Duodenal mucosa (tissue), 2 donors: Measurements from ENCODE around the gene CSNK2A1.
"Not testable (repeated sequence)": the region's sequence is repeated elsewhere in the genome, so short reads cannot be mapped to it uniquely, and the experiment has no call there.

ENCODE experiments used
- H3K27ac ChIP-seq: one replicate; pipeline ENCODE4 v1.7.0; 2013; ENCODE audit warnings: low read depth, low read length
- H3K27me3 ChIP-seq, 2 donors: one replicate each; pipeline ENCODE4 v1.7.0; 2013; ENCODE audit warnings: low read length in 2 of 2, control low read depth in 1 of 2; ENCODE audit not compliant: insufficient read depth in 2 of 2, control insufficient read depth in 1 of 2
- H3K36me3 ChIP-seq, 2 donors: one replicate each; pipeline ENCODE4 v1.7.0; 2013; ENCODE audit warnings: low read length in 2 of 2, control low read depth in 1 of 2; ENCODE audit not compliant: insufficient read depth in 2 of 2, control insufficient read depth in 1 of 2
- H3K4me1 ChIP-seq, 2 donors: one replicate each; pipeline ENCODE4 v1.7.0; 2013; ENCODE audit warnings: low read length in 2 of 2, control low read depth in 1 of 2; ENCODE audit not compliant: insufficient read depth in 2 of 2, control insufficient read depth in 1 of 2
- H3K4me3 ChIP-seq, 2 donors: one replicate each; pipeline ENCODE4 v1.7.0; 2013; ENCODE audit warnings: low read length in 2 of 2, low read depth in 1 of 2
- H3K9ac ChIP-seq, 2 donors: one replicate each; pipeline ENCODE4 v1.7.0; 2013; ENCODE audit warnings: low read length in 2 of 2, low read depth in 1 of 2
- H3K9me3 ChIP-seq, 2 donors: one replicate each; pipeline ENCODE4 v1.7.0; 2013; ENCODE audit warnings: low read length in 2 of 2, control low read depth in 1 of 2; ENCODE audit not compliant: control insufficient read depth in 1 of 2

CSNK2A1 gene

DNA sequence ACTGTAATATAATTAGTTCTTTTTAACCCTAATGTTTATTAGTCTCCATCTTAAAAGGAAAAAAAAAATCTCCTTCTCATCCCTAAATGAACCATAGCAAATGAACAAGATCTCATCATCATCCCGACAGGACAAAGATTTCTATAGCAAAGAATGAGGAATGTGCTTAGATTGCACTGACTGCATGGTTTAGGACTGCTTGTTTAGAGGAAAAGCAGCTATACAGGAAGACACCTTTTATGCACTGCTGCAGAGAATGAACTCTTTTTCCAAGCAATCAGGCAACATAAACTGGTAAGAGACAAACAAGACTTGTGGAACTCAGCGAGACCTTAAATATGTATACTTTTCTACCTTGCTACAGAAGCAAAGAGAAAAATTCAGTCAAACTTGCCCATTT lies 26.8 kb downstream of the CSNK2A1 start:
- Histone ChIP-seq H3K4me1 (no peaks in the 10 kb centered on the region), H3K9ac (no peak overlapping the region), H3K27me3 (no peaks in the 10 kb centered on the region), H3K9me3 (no peaks in the 10 kb centered on the region), H3K36me3 (peaks cover 4 to 10% of the 10 kb centered on the region in 2 donors), H3K27ac (no peak overlapping the region), H3K4me3 (no peak overlapping the region)

DNA sequence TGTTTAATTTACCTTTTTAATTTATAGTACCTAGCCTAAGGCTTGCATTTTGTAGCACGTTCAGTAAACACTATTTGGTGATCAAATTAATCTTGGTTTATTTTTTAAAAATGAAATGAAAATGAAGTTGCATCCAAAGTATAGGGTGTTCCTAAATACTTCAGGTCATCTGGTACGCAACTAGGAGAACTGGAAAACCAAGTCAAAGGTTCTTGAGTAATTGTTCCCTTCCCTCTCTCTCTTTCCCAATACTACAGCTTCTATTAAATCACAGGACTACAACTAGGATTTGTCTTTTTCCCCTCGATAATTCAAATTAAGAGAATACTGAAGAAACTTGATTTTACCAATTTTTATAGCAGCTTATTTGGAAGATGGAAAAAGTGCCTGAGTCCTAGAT lies 27.9 kb downstream of the CSNK2A1 start:
- H3K9ac ChIP-seq, result no peak overlapping the region
- H3K27ac ChIP-seq, result no peak overlapping the region
- H3K9me3 ChIP-seq, result no peaks in the 10 kb centered on the region
- H3K36me3 ChIP-seq, result peaks cover 2 to 3% of the 10 kb centered on the region in 2 donors
- H3K4me1 ChIP-seq, result peaks cover 0 to under 1% of the 10 kb centered on the region in 2 donors
- H3K4me3 ChIP-seq, result no peak overlapping the region
- H3K27me3 ChIP-seq, result no peaks in the 10 kb centered on the region

DNA sequence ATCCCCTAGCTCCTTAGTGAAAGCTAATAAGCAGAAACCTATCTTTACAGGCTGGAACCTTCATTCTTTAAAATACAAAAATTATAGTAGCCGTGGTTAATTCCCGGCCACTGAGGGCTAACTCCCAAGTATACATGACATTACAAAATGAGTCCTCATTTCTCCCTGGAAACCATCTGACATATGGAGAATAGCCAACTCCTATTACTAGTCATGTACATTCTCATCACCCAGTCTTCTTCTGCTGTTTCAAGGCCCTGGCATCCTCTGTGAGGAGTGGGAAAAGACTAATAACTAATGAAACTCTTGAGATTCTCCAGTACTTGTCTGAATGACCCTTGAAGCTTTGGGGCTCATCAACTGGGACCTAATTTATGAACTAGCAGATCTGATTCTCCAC lies 30.2 kb downstream of the CSNK2A1 start:
- no peaks in the 10 kb centered on the region for H3K27me3 ChIP-seq
- no peak overlapping the region for H3K9ac ChIP-seq
- no peak overlapping the region for H3K4me3 ChIP-seq
- H3K9me3 ChIP-seq, result no peaks in the 10 kb centered on the region
- peaks cover 0 to 5% of the 10 kb centered on the region in 2 donors for H3K4me1 ChIP-seq
- H3K27ac ChIP-seq, result no peak overlapping the region
- peaks cover 0 to 5% of the 10 kb centered on the region in 2 donors for H3K36me3 ChIP-seq

DNA sequence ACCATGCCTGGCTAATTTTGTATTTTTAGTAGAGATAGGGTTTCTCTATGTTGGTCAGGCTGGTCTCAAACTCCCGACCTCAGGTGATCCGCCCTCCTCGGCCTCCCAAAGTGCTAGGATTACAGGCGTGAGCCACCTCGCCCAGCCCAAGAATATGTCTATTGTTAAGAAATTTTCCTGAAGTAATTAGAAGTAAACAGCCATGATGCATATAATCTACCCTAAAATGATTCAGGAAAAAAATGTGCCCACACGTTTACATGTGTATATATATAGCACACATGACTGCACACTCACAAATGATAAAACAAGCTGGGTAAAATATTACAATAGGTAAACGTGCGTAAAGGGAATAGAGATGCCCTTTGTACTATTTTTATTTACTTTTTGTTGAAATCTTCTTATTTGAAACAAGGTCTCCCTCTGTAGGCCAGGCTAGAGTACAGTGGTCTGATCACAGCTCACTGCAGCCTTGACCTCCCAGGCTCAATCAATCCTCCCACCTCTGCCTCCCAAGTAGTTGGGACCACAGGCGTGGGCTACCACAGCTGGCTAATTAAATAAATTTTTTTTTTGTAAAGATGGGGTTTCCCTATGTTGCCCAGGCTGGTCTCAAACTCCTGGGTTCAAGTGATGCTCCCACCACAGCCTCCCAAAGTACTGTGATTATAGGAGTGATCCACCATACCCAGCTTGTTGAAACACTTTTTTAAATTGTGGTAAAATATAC lies 33.1 kb downstream of the CSNK2A1 start:
- not testable (repeated sequence) for H3K9ac ChIP-seq, H3K4me3 ChIP-seq, H3K27me3 ChIP-seq, H3K27ac ChIP-seq, H3K9me3 ChIP-seq
- H3K36me3 ChIP-seq, result peaks cover 16 to 29% of the 10 kb centered on the region in 2 donors
- peaks cover 0 to 15% of the 10 kb centered on the region in 2 donors for H3K4me1 ChIP-seq

DNA sequence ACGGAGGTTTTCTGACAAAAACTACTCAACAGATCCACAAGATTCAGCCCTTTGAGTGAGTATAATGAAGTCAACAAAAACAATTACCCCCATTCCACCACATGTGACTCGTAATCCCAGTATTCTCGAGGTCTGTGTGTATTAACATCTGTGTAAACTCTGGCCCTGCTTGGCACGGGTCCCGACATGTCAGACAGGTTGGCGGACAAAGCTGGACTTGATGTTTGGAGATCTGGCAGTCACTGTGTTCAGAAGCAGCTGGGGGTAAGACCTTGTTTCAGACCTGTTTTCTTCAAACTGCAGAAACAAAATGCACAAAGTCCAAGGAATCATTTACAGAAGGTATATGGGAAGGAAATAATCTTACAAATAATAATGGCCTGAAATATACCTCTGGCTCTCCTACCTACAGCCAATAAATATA lies 35.2 kb downstream of the CSNK2A1 start:
- not testable (repeated sequence) for H3K27me3 ChIP-seq, H3K9ac ChIP-seq, H3K27ac ChIP-seq, H3K9me3 ChIP-seq, H3K4me3 ChIP-seq
- H3K36me3 ChIP-seq, result peaks cover 18 to 41% of the 10 kb centered on the region in 2 donors
- H3K4me1 ChIP-seq, result peaks cover 8 to 20% of the 10 kb centered on the region in 2 donors

DNA sequence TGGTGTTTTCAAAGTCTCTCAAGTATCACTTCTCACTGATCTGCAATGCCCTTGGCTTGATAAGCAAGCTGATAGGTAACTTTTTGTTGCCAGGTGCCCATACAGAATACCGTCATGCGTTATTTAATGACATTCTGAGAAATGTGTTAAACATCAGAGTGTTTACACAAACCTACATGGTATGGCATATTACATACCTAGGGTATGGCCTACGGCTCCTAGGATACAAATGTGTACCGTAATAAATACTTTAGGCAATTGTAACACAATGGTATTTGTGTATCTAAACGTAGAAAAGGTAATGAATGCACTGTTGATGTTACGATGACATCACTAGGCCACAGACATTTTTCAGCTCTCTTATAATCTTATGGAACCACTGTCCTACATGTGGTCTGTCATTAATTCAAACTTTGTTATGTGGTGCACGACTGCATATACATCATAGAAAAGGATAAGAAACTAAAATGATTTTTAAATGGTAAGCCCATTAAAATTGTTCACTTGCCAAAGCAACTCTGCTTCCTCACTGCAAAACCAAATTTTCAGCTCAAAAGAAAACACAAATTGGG lies 35.7 kb downstream of the CSNK2A1 start:
- Histone ChIP-seq H3K4me3 (no peak overlapping the region), H3K27ac (no peak overlapping the region), H3K36me3 (peaks cover 23 to 45% of the 10 kb centered on the region in 2 donors), H3K27me3 (no peaks in the 10 kb centered on the region), H3K9me3 (no peaks in the 10 kb centered on the region), H3K9ac (no peak overlapping the region), H3K4me1 (peaks cover 8 to 20% of the 10 kb centered on the region in 2 donors)

DNA sequence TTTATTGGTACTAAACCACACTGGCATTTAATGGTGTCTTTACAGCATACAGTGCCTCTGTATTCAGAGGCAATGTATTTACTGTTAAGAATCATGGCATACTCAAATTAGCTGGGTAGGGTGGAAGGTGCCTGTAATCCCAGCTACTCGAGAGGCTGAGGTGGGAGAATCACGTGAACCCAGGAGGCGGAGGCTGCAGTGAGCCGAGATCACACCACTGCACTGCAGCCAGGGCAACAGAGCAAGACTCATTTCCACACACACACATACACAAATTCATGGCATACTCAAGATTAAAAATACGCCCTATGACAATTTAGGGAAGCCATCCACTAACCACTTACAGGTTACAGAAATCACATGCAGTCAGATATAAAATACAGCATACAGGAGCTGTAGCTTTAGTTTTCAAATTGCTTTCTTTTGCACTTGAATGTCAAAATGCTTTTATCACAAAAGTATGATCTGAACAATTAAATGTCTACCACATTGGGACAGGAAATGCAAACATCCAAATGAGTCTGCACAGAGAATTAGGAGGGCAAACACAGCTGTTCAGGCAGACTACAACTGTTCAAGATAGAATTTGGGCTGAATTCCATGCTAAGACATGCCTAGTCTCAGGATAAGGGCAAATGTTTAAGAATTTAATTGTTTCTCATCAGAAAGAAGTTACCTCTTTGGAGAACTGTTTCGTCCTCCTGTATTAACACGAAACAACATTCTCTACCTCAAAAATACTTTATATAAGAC lies 36.4 kb downstream of the CSNK2A1 start:
- peaks cover 8 to 20% of the 10 kb centered on the region in 2 donors for H3K4me1 ChIP-seq
- H3K9ac ChIP-seq, result no peak overlapping the region
- H3K27ac ChIP-seq, result no peak overlapping the region
- no peaks in the 10 kb centered on the region for H3K9me3 ChIP-seq
- peaks cover 24 to 46% of the 10 kb centered on the region in 2 donors for H3K36me3 ChIP-seq
- no peak overlapping the region for H3K4me3 ChIP-seq
- H3K27me3 ChIP-seq, result no peaks in the 10 kb centered on the region

DNA sequence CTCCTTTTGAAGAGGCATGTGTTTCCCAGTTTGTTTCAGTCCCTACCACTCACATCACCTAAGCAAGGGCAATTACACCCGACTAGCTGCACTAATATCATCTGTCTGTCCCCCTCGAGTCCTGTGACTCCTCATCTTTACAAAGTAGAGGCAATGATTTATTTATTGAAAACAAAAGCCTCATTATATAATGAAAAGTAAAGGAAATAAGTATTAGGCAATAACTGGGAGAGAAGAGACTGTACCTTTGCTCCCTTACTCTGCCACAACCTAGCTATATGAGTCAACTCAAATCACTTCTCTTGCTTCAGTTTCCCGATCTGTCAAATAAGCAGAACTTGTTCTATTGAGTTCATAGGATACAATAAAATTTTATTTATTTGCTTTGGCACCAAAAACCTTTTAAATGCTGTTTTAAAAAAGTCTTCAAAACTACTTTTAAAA lies 38.9 kb downstream of the CSNK2A1 start:
- H3K4me3 ChIP-seq, result no peak overlapping the region
- peaks cover 24 to 59% of the 10 kb centered on the region in 2 donors for H3K36me3 ChIP-seq
- H3K4me1 ChIP-seq, result peaks cover 8 to 15% of the 10 kb centered on the region in 2 donors
- no peaks in the 10 kb centered on the region for H3K9me3 ChIP-seq
- no peak overlapping the region for H3K27ac ChIP-seq
- H3K27me3 ChIP-seq, result no peaks in the 10 kb centered on the region
- H3K9ac ChIP-seq, result no peak overlapping the region

DNA sequence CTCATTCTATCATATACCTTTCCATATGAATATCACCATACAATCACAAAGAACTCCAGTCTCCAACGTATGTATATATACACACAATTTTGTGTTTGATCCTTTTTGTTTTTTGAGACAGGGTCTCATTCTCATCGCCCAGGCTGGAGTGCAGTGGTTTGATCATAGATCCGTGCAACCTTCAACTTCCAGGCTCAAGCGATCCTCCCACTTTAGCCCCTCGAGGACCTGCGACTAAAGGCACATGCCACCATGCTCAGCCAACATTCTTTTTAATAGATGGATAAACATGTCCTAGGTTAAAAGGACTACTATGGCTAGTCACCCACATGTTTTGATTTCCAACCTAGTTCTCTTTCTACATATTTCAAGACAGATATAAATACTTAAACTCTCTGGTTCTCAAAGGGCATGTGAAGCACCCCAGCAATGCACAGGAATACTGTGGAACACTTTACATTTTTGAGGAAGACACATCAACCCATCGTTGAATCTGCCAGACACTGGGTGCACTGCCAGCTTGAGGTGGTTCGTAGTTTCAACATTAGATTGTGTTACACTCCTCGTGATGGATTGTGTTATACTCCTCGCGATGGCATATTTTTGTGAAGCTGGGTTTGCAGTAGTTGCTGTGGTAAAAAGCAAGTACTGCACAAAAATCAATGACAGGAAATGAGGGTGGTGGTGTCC lies 40.4 kb downstream of the CSNK2A1 start:
- H3K4me1 ChIP-seq, result peaks cover 8 to 15% of the 10 kb centered on the region in 2 donors
- no peak overlapping the region for H3K27ac ChIP-seq
- H3K27me3 ChIP-seq, result no peaks in the 10 kb centered on the region
- H3K36me3 ChIP-seq, result peaks cover 35 to 66% of the 10 kb centered on the region in 2 donors
- no peaks in the 10 kb centered on the region for H3K9me3 ChIP-seq
- no peak overlapping the region for H3K9ac ChIP-seq
- no peak overlapping the region for H3K4me3 ChIP-seq
